Subcutaneous adipose tissue (tissue), 4 donors: ENCODE results near the gene MUSTN1. TPM values are rescaled to one million over a fixed set of nuclear protein-coding genes. Genes with fewer than 3 reads are reported as not detected.

Experiments used
- total RNA-seq, 4 donors: library from RNA; depleted of rRNA; stranded (reverse); fragments of >200 nt; gene quantifications; one replicate each; pipeline ENCODE4 v1.1.0, GENCODE V29; 2016
- TF ChIP-seq, protein P1 (sequence below): fragments of 450-650 bp; IDR thresholded peaks from one replicate; pipeline ENCODE4 v1.5.1; 2016; ENCODE audit warnings: low read depth, mild to moderate bottlenecking, control low read depth, antibody characterized with exemption, moderate library complexity

The MUSTN1 gene
- total RNA-seq, 4 donors from 2014 or later, result 1.3 to 13.0 (median 6.8) TPM

- TF ChIP-seq, protein P1, sequence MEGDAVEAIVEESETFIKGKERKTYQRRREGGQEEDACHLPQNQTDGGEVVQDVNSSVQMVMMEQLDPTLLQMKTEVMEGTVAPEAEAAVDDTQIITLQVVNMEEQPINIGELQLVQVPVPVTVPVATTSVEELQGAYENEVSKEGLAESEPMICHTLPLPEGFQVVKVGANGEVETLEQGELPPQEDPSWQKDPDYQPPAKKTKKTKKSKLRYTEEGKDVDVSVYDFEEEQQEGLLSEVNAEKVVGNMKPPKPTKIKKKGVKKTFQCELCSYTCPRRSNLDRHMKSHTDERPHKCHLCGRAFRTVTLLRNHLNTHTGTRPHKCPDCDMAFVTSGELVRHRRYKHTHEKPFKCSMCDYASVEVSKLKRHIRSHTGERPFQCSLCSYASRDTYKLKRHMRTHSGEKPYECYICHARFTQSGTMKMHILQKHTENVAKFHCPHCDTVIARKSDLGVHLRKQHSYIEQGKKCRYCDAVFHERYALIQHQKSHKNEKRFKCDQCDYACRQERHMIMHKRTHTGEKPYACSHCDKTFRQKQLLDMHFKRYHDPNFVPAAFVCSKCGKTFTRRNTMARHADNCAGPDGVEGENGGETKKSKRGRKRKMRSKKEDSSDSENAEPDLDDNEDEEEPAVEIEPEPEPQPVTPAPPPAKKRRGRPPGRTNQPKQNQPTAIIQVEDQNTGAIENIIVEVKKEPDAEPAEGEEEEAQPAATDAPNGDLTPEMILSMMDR, result no peak
These were observed 31.6 kb upstream of the MUSTN1 start for GRCh38 chr3:52866427-52866826.

GRCh38 chr3:52865994-52866393, 31.2 kb upstream of the MUSTN1 start:
- TF ChIP-seq, protein P1, result no peak

GRCh38 chr3:52860424-52860768, 25.6 kb upstream of the MUSTN1 start:
- TF ChIP-seq, protein P1, result no peak

DNA sequence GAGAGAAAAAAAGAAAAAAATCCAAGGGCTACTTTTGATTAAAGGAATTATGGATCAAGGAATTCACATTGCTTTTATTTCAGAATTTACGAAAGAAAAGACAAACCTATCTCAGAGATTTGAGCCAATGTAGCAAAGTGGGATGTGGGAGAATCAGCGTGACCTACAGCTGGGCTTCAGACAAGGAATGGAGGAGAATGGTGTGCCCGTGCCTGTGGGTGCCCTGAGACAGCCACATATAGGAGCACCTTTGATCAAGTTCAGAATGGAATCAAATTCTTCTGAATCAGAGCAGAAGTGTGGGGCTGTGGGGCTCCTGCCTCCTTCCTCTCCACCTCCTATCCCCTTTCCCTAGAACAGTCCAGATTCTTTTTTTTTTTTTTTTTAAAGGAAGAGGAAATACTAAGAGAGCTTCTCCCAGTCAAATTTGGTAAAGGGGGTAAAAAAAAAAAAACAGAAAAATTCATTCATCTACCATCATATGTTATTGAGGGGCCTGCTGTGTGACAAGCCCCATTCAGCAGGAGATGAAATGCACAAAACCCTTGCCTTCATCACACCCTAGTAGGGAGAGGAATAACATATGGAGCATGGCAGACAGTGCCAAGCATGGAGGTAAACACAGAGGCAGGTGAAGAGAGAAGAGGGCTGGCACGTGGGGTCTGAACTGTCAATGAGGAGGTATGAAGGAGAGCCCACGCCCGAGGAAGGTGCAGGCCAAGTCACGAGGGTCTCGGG, 25.0 kb upstream of the MUSTN1 start:
- TF ChIP-seq, protein P1, result no peak

DNA sequence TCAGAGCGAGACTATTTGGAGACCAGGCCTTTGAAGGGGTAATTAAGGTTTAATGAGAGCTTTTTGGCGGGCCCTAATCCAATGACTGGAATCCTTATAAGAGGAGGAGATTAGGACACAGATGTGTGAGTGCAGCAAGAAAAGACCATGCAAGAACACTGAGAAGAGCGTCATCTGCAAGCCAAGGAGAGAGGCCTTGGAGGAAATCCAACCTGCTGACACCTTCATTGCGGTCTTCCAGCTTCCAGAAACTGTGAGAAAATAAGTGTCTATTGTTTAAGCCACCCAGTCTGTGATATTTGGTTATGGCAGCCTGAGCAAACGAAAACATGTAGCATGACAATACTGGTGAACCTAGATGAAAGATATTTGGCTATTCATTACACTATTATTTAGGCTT, 23.0 kb upstream of the MUSTN1 start:
- TF ChIP-seq, protein P1, result no peak

- TF ChIP-seq, protein P1, result no peak
These were observed 22.3 kb upstream of the MUSTN1 start for GRCh38 chr3:52857133-52857532.

- TF ChIP-seq, protein P1, result no peak
These were observed 21.8 kb upstream of the MUSTN1 start for GRCh38 chr3:52856666-52857065.
